ENCODE results near the gene CMTR1. TPM values are rescaled to one million over a fixed set of nuclear protein-coding genes. Genes with fewer than 3 reads are reported as not detected.

The CMTR1 gene
- total RNA-seq, 4 donors from 2014 or later: 21.4 to 43.1 (median 29.3) TPM

GRCh38 chr6:37518116-37518515 lies 85.1 kb downstream of the CMTR1 start:
- TF ChIP-seq, protein P1, sequence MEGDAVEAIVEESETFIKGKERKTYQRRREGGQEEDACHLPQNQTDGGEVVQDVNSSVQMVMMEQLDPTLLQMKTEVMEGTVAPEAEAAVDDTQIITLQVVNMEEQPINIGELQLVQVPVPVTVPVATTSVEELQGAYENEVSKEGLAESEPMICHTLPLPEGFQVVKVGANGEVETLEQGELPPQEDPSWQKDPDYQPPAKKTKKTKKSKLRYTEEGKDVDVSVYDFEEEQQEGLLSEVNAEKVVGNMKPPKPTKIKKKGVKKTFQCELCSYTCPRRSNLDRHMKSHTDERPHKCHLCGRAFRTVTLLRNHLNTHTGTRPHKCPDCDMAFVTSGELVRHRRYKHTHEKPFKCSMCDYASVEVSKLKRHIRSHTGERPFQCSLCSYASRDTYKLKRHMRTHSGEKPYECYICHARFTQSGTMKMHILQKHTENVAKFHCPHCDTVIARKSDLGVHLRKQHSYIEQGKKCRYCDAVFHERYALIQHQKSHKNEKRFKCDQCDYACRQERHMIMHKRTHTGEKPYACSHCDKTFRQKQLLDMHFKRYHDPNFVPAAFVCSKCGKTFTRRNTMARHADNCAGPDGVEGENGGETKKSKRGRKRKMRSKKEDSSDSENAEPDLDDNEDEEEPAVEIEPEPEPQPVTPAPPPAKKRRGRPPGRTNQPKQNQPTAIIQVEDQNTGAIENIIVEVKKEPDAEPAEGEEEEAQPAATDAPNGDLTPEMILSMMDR (IDR thresholded peaks at IDR 0.05; ENCODE audit: low read depth): no peak

DNA sequence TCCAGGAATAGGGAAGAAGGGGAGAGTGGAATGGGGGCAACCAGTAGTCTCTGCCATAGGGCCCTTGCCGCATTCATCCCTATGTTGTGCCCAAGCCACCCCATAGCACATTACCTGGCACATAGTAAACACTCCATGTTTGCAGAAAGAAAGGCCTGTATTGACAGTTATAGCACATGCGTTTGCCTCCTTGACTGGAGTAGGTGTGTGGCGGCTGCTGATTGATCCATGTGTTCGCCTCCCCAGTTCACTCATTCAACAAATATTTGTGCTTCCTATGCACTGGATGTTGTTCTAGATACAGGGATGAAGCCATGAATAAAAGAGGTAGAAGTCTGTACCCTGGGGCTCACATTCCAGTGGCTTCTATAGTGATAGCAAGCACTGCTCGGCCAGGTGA lies 86.4 kb downstream of the CMTR1 start:
- TF ChIP-seq, protein P1 (IDR thresholded peaks at IDR 0.05; ENCODE audit: low read depth): no peak

DNA sequence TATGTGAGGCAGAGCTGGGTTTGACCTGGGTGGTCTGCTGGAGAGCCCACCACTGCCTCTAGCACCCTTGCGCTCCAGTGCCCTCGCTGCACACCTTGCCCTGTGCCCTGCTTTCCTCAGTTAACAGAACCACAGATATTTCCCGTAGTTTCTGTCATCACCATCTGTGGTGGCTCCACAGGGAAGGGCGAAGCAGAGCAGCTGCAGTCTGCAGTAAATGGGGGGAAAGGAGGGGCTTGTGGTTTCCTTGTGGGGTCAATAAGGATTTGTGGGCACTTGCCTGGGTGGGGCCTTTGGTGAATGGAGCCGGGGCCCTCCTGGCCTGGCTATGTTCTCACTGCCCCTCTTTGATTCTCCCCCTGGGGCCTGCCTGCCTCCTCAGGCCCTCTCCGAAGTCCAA lies 87.9 kb downstream of the CMTR1 start:
- TF ChIP-seq, protein P1 (IDR thresholded peaks at IDR 0.05; ENCODE audit: low read depth): no peak

DNA sequence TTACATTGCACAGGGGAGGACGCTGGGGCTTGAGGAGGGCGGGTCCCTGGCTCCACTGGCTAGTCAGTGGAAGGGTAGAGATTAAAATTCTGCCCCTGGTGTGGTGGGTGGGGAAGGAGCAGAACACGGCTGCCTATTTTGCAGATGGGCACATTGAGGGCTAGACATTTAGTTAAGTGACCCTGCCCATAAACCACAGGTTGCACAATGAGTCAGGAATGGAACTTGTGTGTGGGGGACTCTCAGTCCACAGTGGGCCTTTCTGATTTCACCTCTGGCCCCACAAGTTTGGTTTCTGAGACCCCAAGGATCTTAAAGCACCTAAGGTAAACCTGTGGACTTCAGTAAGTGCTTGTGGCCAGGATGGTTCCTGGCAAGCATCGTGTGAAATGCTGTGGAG lies 88.7 kb downstream of the CMTR1 start:
- TF ChIP-seq, protein P1 (IDR thresholded peaks at IDR 0.05; ENCODE audit: low read depth): no peak

DNA sequence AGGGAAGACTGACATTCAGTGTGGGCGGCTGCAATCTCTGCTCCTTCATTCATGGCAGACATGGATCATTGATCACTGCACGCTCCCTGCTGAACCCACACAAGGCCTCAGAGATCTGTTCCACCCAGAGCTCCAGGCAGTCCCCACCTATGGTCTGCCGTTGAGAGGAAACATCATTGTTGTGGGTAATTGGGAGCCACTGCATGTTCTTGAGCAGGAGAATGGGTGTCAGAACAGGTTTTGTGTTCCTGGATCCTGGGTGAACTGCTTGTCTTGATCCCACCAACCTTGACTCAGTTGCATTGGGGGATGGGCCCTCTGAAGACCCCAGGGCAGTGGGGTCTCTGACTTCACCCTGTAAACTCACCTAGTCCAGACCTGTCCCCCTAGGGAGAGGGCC lies 89.8 kb downstream of the CMTR1 start:
- TF ChIP-seq, protein P1 (IDR thresholded peaks at IDR 0.05; ENCODE audit: low read depth): no peak

DNA sequence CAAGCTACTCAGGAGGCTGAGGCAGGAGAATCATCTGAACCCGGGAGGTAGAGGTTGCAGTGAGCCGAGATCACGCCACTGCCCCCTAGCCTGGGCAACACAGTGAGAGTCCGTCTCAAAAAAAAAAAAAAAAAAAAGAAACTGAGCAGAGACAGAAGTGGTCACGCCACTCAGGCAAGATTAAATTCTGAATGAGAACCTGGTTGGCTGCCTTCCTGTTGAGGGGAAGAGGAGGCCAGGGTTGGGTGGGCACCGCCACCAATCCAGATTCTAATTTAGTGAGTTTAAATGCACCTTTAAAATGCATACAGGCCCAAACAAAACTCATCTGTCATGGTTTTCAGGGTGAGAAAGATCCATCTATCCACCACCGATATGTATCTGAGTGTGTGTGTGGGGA lies 90.4 kb downstream of the CMTR1 start:
- TF ChIP-seq, protein P1 (IDR thresholded peaks at IDR 0.05; ENCODE audit: low read depth): no peak

GRCh38 chr6:37524025-37524969 lies 91.3 kb downstream of the CMTR1 start:
- TF ChIP-seq, protein P1 (IDR thresholded peaks at IDR 0.05; ENCODE audit: low read depth): no peak

All from subcutaneous adipose tissue (tissue), 4 donors.